D721Med (cell line): ENCODE data around the gene EDC4.

ENCODE experiments used
- DNase-seq: peaks from one replicate; pipeline ENCODE4 v3.0.0; 2011; ENCODE audit warnings: low spot score; ENCODE audit not compliant: insufficient read length
- FAIRE-seq: peaks from 2 replicates; lab custom pipeline; 2011; peaks lifted over from hg19 to GRCh38; lab: Jason Lieb, UNC
- CTCF ChIP-seq: IDR thresholded peaks from 2 replicates; pipeline ENCODE4 v1.5.1; 2012; ENCODE audit warnings: mild to moderate bottlenecking, control low read depth; ENCODE audit not compliant: insufficient read depth; ENCODE audit errors: missing control alignments

The EDC4 gene

GRCh38 chr16:67879936-67880335 lies 7.1 kb downstream of the EDC4 start:
- TF ChIP-seq CTCF, result no peak
- DNase-seq, result no peak
- no peak for FAIRE-seq

DNA sequence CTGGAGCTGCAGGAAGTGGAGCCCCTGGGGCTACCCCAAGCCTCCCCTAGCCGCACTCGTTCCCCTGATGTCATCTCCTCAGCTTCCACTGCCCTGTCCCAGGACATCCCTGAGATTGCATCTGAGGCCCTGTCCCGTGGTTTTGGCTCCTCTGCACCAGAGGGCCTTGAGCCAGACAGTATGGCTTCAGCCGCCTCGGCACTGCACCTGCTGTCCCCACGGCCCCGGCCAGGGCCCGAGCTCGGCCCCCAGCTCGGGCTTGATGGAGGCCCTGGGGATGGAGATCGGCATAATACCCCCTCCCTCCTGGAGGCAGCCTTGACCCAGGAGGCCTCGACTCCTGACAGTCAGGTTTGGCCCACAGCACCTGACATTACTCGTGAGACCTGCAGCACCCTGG lies 7.7 kb downstream of the EDC4 start:
- FAIRE-seq (no peak), DNase-seq (no peak)
- no peak for TF ChIP-seq CTCF

DNA sequence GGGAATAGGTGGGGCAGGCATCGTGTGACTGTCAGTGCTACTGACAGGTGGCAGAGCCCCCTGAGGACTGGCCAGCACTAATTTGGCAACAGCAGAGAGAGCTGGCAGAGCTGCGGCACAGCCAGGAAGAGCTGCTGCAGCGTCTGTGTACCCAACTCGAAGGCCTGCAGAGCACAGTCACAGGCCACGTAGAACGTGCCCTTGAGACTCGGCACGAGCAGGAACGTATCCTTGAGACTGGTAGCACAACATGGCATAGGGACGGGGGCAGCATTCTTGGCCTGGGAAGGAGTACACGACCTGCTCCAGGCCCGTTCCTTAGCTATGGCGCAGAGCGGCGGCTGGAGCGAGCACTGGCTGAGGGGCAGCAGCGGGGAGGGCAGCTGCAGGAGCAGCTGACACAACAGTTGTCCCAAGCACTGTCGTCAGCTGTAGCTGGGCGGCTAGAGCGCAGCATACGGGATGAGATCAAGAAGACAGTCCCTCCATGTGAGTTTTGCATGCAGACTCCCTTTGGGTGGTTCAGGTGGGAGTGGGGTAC lies 8.8 kb downstream of the EDC4 start:
- FAIRE-seq, result no peak
- no peak for TF ChIP-seq CTCF
- no peak for DNase-seq

DNA sequence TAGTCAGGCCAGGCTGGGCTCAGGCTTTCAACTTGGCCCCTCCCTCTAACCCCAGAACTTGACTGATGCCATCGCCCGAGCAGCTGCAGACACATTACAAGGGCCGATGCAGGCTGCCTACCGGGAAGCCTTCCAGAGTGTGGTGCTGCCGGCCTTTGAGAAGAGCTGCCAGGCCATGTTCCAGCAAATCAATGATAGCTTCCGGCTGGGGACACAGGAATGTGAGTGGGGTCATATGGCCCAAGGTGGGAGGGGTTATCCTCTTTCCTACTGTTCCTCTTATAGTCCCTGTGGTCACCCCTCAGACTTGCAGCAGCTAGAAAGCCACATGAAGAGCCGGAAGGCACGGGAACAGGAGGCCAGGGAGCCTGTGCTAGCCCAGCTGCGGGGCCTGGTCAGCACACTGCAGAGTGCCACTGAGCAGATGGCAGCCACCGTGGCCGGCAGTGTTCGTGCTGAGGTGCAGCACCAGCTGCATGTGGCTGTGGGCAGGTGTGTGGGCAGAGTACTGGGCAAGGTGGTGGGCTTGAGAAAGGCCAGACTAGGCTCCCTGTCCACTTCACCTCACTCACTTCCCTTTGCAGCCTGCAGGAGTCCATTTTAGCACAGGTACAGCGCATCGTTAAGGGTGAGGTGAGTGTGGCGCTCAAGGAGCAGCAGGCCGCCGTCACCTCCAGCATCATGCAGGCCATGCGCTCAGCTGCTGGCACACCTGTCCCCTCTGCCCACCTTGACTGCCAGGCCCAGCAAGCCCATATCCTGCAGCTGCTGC lies 9.7 kb downstream of the EDC4 start:
- TF ChIP-seq CTCF, result no peak
- FAIRE-seq (no peak), DNase-seq (no peak)

GRCh38 chr16:67883146-67883871 lies 10.5 kb downstream of the EDC4 start:
- no peak for DNase-seq
- TF ChIP-seq CTCF, result no peak
- no peak for FAIRE-seq

- no peak for FAIRE-seq
- TF ChIP-seq CTCF, result peak; percentile 71
Measured at GRCh38 chr16:67883872-67884261, 11.0 kb downstream of the EDC4 start.

More at GRCh38 chr16:67883872-67884261, 11.0 kb downstream of the EDC4 start:
- DNase-seq, result peak; percentile 53
